ENCODE data around the gene RET.

RET gene

DNA sequence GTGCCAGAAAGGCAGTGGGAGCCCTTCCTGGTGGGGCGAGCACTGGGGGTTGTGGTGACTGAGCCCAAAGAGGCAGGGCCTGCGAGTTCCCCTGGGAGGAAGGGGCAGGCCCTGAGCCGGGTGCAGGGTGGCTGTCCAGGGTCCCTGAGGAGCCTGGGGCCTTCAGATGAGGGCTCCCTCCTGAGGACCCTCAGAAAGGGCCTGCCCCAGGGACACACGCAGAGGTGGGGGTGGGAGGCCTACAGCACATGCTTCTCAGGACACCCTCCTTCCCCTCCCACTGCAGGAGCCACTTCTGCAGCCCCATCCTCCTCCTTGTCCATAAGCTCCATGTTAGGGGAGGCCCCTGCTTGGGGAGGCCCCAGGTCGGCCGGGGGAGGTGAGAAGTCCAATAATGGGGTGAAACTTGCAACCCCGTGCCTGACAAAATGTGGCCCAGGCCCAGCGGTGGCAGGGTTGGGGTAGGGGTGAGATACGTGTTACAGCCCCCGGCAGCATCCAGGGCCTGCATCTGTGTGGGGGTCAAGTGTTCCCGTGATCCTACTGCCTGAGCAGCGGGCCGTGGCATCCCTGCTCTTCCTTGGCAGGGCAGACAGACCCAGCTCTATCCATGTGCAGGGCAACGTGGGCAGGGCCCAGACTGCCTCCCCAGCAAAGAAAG lies 31.8 kb upstream of the RET start:
- peaks cover 6 to 9% of the 10 kb centered on the region in 2 donors for H3K4me1 ChIP-seq (ENCODE audit: control insufficient read depth in 1 of 2, insufficient read depth in 2 of 2, low read length in 2 of 2)
- no peak overlapping the region for H3K4me3 ChIP-seq (ENCODE audit: low read depth in 1 of 2, low read length in 2 of 2)
- no peaks in the 10 kb centered on the region for H3K36me3 ChIP-seq (ENCODE audit: control insufficient read depth in 1 of 2, insufficient read depth in 2 of 2, low read length in 2 of 2)
- no peak overlapping the region for H3K27ac ChIP-seq (ENCODE audit: low read depth, low read length)
- H3K27me3 ChIP-seq (ENCODE audit: control insufficient read depth in 1 of 2, insufficient read depth in 2 of 2, low read length in 2 of 2): no peaks in the 10 kb centered on the region
- no peak overlapping the region for H3K9ac ChIP-seq (ENCODE audit: low read depth in 1 of 2, low read length in 2 of 2)
- no peaks in the 10 kb centered on the region for H3K9me3 ChIP-seq (ENCODE audit: control insufficient read depth in 1 of 2, low read length in 2 of 2)

DNA sequence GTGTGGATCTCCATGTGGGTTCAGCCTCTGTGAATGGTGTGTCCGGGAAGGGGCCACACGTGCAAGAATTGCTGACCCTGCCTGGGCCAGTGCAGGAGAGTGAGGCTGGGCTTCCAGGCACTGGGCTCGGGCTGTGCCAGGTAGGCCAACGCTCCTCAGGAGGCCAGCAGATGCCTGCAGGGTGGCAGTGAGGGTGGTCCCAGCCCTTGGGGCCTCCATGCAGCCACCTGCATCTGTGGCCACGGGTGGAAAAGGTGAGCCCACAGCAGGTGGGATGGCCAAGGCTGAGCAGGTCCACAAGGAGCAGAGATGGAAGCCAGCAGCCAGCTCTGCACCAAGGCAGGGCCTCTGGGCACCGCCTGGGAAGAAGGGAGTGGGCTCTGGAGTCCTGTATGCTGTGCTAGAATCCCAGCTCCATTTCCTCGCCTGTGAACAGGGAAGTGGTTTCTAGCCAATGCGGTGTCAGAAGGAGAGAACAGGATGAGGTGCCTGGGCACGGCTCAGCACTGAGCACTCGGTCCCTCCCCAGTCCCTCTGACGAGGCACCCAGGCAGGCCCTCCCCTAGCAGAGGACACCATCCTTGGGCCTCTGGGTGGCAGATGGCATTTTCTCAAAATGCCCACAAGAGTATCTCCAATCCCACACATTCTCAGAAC lies 31.1 kb upstream of the RET start:
- H3K36me3 ChIP-seq (ENCODE audit: control insufficient read depth in 1 of 2, insufficient read depth in 2 of 2, low read length in 2 of 2): no peaks in the 10 kb centered on the region
- H3K4me1 ChIP-seq (ENCODE audit: control insufficient read depth in 1 of 2, insufficient read depth in 2 of 2, low read length in 2 of 2): peaks cover 6 to 9% of the 10 kb centered on the region in 2 donors
- H3K27me3 ChIP-seq (ENCODE audit: control insufficient read depth in 1 of 2, insufficient read depth in 2 of 2, low read length in 2 of 2): no peaks in the 10 kb centered on the region
- no peak overlapping the region for H3K27ac ChIP-seq (ENCODE audit: low read depth, low read length)
- no peaks in the 10 kb centered on the region for H3K9me3 ChIP-seq (ENCODE audit: control insufficient read depth in 1 of 2, low read length in 2 of 2)
- no peak overlapping the region for H3K9ac ChIP-seq (ENCODE audit: low read depth in 1 of 2, low read length in 2 of 2)
- no peak overlapping the region for H3K4me3 ChIP-seq (ENCODE audit: low read depth in 1 of 2, low read length in 2 of 2)

DNA sequence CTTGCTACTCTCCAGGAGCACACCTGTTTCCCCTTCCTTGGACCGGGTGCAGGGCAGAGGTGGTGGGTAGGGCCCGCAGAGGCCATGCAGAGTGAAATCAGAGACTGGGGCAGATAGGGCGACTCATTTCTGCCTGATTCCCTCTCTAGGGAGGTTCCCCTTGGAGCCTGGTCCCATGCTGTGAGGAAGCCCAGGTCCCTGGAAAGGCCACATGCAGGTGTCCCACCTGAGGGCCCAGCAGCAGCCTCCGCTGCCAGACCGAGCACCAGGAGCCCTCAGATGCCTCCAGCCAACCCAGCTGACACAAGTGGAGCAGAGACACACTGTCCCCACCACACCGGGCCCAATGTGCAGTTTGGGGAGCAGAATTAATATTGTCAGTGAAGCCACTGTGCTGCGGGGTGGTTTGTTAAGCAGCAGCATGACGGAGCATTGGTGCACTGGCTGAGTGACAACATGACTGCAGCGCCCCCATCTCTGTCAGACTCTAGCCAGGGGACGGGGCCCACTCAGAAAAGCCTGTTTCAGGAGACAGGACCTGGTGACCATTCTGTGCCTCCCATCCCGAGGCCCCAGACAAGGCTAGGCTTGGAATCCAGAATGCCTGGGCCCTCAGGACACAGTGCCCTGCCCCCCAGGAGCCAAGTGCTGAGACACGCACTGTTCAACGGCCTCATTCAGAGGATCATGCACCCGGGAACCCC lies 30.4 kb upstream of the RET start:
- H3K4me1 ChIP-seq (ENCODE audit: control insufficient read depth in 1 of 2, insufficient read depth in 2 of 2, low read length in 2 of 2): peaks cover 6 to 9% of the 10 kb centered on the region in 2 donors
- H3K9ac ChIP-seq (ENCODE audit: low read depth in 1 of 2, low read length in 2 of 2): no peak overlapping the region
- no peaks in the 10 kb centered on the region for H3K27me3 ChIP-seq (ENCODE audit: control insufficient read depth in 1 of 2, insufficient read depth in 2 of 2, low read length in 2 of 2)
- no peaks in the 10 kb centered on the region for H3K36me3 ChIP-seq (ENCODE audit: control insufficient read depth in 1 of 2, insufficient read depth in 2 of 2, low read length in 2 of 2)
- no peak overlapping the region for H3K27ac ChIP-seq (ENCODE audit: low read depth, low read length)
- no peak overlapping the region for H3K4me3 ChIP-seq (ENCODE audit: low read depth in 1 of 2, low read length in 2 of 2)
- H3K9me3 ChIP-seq (ENCODE audit: control insufficient read depth in 1 of 2, low read length in 2 of 2): no peaks in the 10 kb centered on the region

DNA sequence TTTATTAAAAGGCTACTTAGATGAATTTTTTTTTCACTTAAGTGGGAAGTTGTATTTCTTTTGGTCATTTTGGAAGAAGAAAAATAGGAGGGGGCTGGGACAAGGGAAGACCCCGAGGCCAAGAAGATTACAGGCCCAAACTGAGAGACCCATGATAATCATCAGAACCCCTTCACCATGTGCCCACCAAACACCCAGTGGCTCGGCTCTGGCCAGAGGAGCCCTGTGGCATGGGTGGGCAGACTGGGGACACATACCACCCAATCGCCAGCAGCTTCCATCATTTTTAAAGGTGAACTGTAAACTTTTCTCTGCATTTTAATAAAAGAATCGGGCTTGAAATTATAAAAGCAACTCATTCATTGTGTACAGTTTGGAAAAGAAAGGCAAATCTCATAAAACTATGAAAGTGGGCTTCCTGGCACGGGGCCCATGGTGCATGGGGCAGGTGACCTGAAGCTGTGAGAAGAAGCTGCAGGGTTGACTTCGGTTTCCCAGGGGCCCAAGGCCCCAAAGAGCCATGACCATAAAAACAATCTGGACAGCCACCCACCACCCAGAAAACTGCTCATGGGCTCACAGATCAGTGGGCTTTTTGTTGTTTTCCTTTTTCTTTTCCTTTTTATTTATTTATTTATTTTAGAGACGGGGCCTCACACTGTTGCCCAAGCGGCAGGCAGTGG lies 29.4 kb upstream of the RET start:
- Histone ChIP-seq H3K27me3 (ENCODE audit: control insufficient read depth in 1 of 2, insufficient read depth in 2 of 2, low read length in 2 of 2) (no peaks in the 10 kb centered on the region), H3K4me3 (ENCODE audit: low read depth in 1 of 2, low read length in 2 of 2) (no peak overlapping the region), H3K9me3 (ENCODE audit: control insufficient read depth in 1 of 2, low read length in 2 of 2) (no peaks in the 10 kb centered on the region), H3K36me3 (ENCODE audit: control insufficient read depth in 1 of 2, insufficient read depth in 2 of 2, low read length in 2 of 2) (no peaks in the 10 kb centered on the region), H3K9ac (ENCODE audit: low read depth in 1 of 2, low read length in 2 of 2) (no peak overlapping the region), H3K4me1 (ENCODE audit: control insufficient read depth in 1 of 2, insufficient read depth in 2 of 2, low read length in 2 of 2) (peaks cover 6 to 9% of the 10 kb centered on the region in 2 donors), H3K27ac (ENCODE audit: low read depth, low read length) (no peak overlapping the region)

DNA sequence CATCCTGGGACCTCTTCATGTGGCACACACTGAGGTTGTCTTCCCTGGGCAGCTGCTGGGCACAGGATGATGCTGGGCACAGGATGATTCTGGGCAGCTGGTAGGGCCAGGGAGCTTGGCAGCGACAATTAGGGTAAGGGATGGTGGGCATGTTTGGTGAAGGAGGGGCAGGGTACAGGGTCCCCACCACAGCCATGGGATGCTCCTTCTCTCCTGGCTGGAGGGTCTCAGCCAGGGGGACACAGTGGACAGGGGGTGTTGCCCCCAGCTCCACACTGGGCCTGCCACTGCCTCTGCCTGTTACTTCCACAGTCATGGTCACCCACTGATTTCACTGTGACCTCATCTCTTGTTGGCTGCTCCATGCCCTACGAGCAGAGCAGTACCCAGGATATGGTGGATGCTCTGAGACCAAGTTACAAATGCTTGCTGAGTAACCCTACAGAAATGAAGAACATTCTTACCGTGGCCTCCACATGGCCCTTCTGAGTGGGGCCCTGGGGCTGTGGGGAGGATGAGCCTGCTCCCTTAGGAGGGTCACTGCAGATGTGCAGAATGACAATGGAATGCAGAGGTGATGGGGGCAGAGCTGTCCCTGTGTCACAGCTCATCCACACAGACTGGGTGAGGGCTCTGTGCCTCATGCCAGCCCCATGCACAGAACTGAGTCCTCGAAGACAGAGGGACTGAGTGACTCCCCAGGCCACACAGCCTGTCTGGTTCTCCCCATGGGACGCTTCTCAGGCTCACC lies 28.4 kb upstream of the RET start:
- Histone ChIP-seq H3K9me3 (ENCODE audit: control insufficient read depth in 1 of 2, low read length in 2 of 2) (no peaks in the 10 kb centered on the region), H3K27me3 (ENCODE audit: control insufficient read depth in 1 of 2, insufficient read depth in 2 of 2, low read length in 2 of 2) (no peaks in the 10 kb centered on the region), H3K4me1 (ENCODE audit: control insufficient read depth in 1 of 2, insufficient read depth in 2 of 2, low read length in 2 of 2) (peaks cover 6 to 9% of the 10 kb centered on the region in 2 donors), H3K36me3 (ENCODE audit: control insufficient read depth in 1 of 2, insufficient read depth in 2 of 2, low read length in 2 of 2) (no peaks in the 10 kb centered on the region), H3K27ac (ENCODE audit: low read depth, low read length) (no peak overlapping the region), H3K4me3 (ENCODE audit: low read depth in 1 of 2, low read length in 2 of 2) (no peak overlapping the region), H3K9ac (ENCODE audit: low read depth in 1 of 2, low read length in 2 of 2) (no peak overlapping the region)

DNA sequence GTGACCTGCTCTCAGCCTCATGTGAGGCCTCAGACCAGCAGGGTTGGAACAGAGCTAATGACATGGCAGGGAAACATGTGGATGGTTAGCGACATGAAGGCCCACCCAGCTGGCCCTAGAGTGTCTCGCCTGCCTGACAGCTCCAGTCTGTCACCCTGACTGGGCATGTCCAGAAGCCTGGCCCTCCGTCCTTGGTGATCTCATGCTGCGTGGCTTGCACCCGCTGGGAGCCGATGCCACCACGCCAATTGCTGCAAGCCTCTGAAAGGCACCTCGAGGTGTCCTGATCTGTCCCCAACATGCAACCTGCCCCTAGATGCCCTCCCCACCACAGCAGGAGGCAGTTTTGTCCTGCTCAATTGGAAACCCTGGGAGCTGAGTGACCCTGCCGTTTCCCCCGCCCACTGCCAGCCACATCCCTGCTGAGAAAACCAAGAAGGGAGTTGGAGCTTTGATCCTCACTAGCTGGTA lies 27.8 kb upstream of the RET start:
- H3K27ac ChIP-seq (ENCODE audit: low read depth, low read length): no peak overlapping the region
- peaks cover 3 to 5% of the 10 kb centered on the region in 2 donors for H3K4me1 ChIP-seq (ENCODE audit: control insufficient read depth in 1 of 2, insufficient read depth in 2 of 2, low read length in 2 of 2)
- H3K9me3 ChIP-seq (ENCODE audit: control insufficient read depth in 1 of 2, low read length in 2 of 2): no peaks in the 10 kb centered on the region
- no peak overlapping the region for H3K9ac ChIP-seq (ENCODE audit: low read depth in 1 of 2, low read length in 2 of 2)
- no peaks in the 10 kb centered on the region for H3K27me3 ChIP-seq (ENCODE audit: control insufficient read depth in 1 of 2, insufficient read depth in 2 of 2, low read length in 2 of 2)
- H3K36me3 ChIP-seq (ENCODE audit: control insufficient read depth in 1 of 2, insufficient read depth in 2 of 2, low read length in 2 of 2): no peaks in the 10 kb centered on the region
- no peak overlapping the region for H3K4me3 ChIP-seq (ENCODE audit: low read depth in 1 of 2, low read length in 2 of 2)

DNA sequence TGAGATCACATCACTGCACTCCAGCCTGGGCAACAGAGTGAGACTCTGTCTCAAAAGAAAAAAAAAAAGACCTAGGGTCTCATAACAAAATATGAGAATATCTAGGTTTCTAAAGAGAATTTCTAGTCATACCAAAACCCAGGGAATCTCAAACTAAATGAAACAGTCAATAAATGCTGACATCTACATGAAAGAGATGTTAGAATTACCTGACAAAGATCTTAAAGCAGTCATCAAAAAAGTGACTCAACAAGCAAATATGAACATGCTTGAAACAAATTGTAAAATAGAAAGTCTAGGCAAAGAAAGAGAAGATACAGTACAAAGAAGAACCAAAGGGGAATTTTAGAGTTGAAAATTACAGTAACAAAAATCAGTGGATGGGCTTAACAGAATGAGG lies 26.9 kb upstream of the RET start:
- H3K27me3 ChIP-seq (ENCODE audit: control insufficient read depth in 1 of 2, insufficient read depth in 2 of 2, low read length in 2 of 2): no peaks in the 10 kb centered on the region
- no peaks in the 10 kb centered on the region for H3K36me3 ChIP-seq (ENCODE audit: control insufficient read depth in 1 of 2, insufficient read depth in 2 of 2, low read length in 2 of 2)
- H3K9ac ChIP-seq (ENCODE audit: low read depth in 1 of 2, low read length in 2 of 2): no peak overlapping the region
- no peaks in the 10 kb centered on the region for H3K9me3 ChIP-seq (ENCODE audit: control insufficient read depth in 1 of 2, low read length in 2 of 2)
- no peak overlapping the region for H3K4me3 ChIP-seq (ENCODE audit: low read depth in 1 of 2, low read length in 2 of 2)
- H3K27ac ChIP-seq (ENCODE audit: low read depth, low read length): no peak overlapping the region
- no peaks in the 10 kb centered on the region for H3K4me1 ChIP-seq (ENCODE audit: control insufficient read depth in 1 of 2, insufficient read depth in 2 of 2, low read length in 2 of 2)

DNA sequence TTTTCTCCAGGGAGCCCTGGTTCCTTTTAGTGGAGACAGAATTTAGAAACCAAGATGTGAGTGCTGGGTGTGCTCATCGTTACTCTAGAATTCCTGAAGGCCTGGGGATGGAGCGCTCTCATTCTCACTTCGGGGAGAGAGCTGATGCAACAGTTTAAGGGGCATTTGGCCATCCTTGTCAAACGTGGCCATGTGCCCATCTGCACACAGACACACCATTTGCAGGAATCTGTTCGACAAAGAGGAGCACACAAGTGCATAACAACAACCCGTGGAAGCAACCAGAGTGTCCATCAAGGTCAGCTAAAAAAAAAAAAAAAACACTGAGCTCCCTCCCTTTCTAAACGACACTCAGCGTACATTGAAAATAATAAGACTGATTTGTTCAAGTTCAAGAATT lies 23.0 kb upstream of the RET start:
- no peaks in the 10 kb centered on the region for H3K27me3 ChIP-seq (ENCODE audit: control insufficient read depth in 1 of 2, insufficient read depth in 2 of 2, low read length in 2 of 2)
- no peaks in the 10 kb centered on the region for H3K36me3 ChIP-seq (ENCODE audit: control insufficient read depth in 1 of 2, insufficient read depth in 2 of 2, low read length in 2 of 2)
- no peaks in the 10 kb centered on the region for H3K4me1 ChIP-seq (ENCODE audit: control insufficient read depth in 1 of 2, insufficient read depth in 2 of 2, low read length in 2 of 2)
- H3K9ac ChIP-seq (ENCODE audit: low read depth in 1 of 2, low read length in 2 of 2): no peak overlapping the region
- H3K27ac ChIP-seq (ENCODE audit: low read depth, low read length): no peak overlapping the region
- H3K9me3 ChIP-seq (ENCODE audit: control insufficient read depth in 1 of 2, low read length in 2 of 2): no peaks in the 10 kb centered on the region
- no peak overlapping the region for H3K4me3 ChIP-seq (ENCODE audit: low read depth in 1 of 2, low read length in 2 of 2)

DNA sequence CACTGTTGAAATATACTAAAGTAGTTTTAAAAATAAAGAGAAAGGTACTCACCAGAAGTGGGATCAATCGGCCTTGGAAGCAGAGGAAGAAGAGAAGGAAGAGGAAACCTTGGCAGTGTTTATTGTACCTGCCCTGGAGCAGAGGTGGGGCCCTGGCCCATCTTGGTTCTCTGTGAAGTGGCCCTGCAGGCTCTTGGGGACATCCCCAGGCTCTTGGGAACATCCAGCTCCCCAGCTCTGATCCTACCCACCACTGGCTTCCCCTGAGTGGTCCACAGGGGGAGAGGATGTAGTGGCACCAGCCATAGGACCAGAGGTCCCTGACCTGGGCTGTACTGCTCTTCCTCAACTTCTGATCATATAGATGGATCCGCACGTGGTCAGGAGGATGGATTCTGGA lies 22.3 kb upstream of the RET start:
- Histone ChIP-seq H3K9me3 (ENCODE audit: control insufficient read depth in 1 of 2, low read length in 2 of 2) (no peaks in the 10 kb centered on the region), H3K36me3 (ENCODE audit: control insufficient read depth in 1 of 2, insufficient read depth in 2 of 2, low read length in 2 of 2) (no peaks in the 10 kb centered on the region), H3K27me3 (ENCODE audit: control insufficient read depth in 1 of 2, insufficient read depth in 2 of 2, low read length in 2 of 2) (no peaks in the 10 kb centered on the region), H3K4me1 (ENCODE audit: control insufficient read depth in 1 of 2, insufficient read depth in 2 of 2, low read length in 2 of 2) (peaks cover 1 to 2% of the 10 kb centered on the region in 2 donors), H3K4me3 (ENCODE audit: low read depth in 1 of 2, low read length in 2 of 2) (no peak overlapping the region), H3K9ac (ENCODE audit: low read depth in 1 of 2, low read length in 2 of 2) (no peak overlapping the region), H3K27ac (ENCODE audit: low read depth, low read length) (no peak overlapping the region)
